HG02759 (cell line): ENCODE data around the gene SPON1.
"Not testable (repeated sequence)": the region's sequence is repeated elsewhere in the genome, so short reads cannot be mapped to it uniquely, and the experiment has no call there.

ENCODE experiments used
- ATAC-seq: cut with Tn5 transposase; IDR thresholded peaks from one replicate; pipeline ENCODE4 v1.9.1; 2021; ENCODE audit warnings: mild to moderate bottlenecking, moderate library complexity; ENCODE audit not compliant: unreplicated experiment

Gene SPON1

GRCh38 chr11:14259878-14260277 is 297.4 kb downstream of the SPON1 start:
- no peak for ATAC-seq

- no peak for ATAC-seq
Observed at GRCh38 chr11:14261066-14261465, 298.5 kb downstream of the SPON1 start.

- no peak for ATAC-seq
Observed at GRCh38 chr11:14262271-14262846, 299.8 kb downstream of the SPON1 start.

- ATAC-seq, result no peak
Observed at GRCh38 chr11:14264966-14265365, 302.4 kb downstream of the SPON1 start.

GRCh38 chr11:14266622-14267021 is 304.1 kb downstream of the SPON1 start:
- ATAC-seq, result no peak

DNA sequence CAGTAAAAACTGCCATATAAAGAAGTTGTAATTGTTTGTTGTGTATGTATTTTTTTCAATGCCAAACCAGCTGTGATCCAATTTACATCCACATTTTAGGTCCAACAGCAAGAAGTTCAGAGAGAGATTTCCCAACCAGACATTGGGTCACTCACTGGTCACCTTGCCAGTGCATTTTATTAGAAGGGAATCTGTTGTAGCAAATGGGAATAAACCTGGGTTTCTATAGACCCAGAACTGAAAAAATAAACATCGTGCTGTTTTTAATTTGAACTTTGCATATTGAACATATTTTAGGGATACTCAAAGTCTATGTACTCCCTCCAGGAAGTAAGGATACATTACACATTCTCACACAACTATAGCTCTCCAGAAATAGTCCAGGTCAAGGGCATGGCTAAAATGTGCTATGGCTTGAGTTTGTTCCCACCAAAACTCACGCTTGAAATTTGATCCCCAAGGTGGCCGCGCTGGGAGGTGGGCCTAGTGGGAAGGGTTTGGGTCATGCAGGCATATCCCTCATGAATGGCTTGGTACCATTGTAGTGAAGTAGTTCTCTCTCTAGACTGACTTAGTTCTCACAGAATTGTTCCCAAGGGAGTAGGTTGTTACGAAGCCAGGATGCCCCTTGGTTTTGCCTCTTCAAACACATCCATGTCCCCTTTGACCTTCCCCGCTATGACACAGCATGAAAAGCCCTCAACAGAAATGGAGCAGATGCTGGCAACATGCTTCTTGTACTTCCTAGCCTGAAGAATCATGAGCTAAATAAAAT is 305.5 kb downstream of the SPON1 start:
- no peak for ATAC-seq

GRCh38 chr11:14269692-14270573 is 307.4 kb downstream of the SPON1 start:
- ATAC-seq, result peak; percentile 45

GRCh38 chr11:14270690-14271542 is 308.4 kb downstream of the SPON1 start:
- peak; percentile 61 for ATAC-seq

- ATAC-seq, result no peak
Observed at GRCh38 chr11:14273895-14274294, 311.4 kb downstream of the SPON1 start.

DNA sequence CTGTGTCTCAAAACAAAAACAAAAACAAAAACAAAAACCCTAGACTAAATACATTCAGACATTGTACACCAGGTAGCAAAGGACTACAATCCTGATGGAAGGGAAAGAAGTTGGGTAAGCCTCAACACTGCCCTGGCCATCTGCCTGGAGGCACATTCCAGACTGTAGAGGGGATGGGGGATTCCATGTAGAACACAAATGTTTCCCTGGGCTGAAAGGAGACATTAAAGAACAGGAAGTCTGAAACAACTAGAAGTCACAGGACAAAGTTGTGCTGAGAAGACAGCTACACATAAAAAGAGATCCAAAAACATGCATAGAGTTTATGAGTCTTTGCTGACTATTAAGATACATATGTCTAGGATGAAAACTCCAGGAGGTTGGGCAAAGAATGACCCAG is 312.6 kb downstream of the SPON1 start:
- ATAC-seq, result no peak

DNA sequence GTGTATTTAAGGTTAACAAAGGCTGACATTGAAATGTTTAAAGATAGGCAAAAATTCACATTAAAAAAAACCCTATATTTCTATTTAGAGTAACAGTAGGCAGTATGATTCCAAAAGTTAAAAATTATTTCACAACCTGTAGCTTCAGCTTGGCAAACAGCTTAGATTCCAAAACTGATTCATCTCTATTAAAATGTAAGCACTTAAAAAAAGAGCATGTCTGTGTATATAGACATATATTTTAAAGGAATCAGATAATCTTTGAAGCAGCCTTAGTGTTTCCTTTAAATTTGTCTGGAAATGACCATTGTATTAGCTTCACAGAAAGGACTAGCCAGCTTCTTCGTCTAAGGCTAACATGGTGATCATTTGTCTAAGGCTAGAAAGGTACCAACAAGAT is 316.3 kb downstream of the SPON1 start:
- not testable (repeated sequence) for ATAC-seq

GRCh38 chr11:14288189-14288935 is 325.8 kb downstream of the SPON1 start:
- no peak for ATAC-seq

DNA sequence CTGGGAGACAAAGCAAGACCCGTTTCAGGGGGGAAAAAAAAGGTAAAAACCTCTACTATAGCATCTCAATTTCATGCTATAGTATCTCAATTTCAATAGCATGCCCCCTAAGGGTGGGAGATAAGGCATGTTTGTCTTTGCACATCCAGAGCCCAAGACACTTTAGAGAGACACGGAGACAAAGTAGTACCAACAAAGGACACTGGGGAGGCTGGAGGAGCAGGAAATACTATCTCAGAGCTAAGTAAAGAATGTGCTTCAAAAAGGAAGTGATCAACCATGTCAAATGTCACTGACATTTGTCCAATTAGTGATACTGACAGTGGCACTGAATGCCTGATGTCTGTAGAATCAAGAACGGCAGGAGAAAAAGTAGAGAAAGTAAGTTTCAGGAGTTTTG is 327.9 kb downstream of the SPON1 start:
- ATAC-seq, result no peak

- no peak for ATAC-seq
Observed at GRCh38 chr11:14299921-14300320, 337.4 kb downstream of the SPON1 start.

DNA sequence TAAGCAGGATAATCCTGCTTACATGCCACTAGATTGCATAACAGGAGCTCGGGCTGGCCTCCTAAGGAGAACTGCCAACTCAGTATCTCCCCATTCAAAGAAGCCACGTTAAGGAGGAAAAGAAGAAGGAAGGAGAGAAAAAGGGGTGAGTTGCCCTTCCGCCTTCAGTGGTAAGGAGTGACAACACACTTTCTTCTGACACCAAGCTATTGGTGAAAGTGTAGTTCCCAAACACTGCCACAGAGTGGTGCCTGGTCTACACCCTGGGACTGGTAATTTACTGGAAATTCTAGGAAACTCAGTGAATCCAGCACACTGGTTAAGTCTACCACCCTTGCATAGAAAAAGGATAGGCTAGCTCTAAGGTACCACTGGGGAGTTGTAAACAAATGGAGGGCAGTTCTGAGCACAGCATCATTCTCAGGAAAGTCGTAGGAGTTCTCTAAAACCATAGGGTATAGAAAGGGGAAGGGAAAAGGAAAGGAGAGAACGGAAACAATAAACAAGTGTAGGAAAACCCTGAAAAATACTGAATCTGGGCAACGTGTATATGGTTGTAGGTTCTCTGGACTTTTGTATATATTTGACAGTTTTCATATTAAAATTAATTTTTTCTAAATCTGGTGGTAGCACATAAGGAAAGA is 338.3 kb downstream of the SPON1 start:
- peak; percentile 87 for ATAC-seq

DNA sequence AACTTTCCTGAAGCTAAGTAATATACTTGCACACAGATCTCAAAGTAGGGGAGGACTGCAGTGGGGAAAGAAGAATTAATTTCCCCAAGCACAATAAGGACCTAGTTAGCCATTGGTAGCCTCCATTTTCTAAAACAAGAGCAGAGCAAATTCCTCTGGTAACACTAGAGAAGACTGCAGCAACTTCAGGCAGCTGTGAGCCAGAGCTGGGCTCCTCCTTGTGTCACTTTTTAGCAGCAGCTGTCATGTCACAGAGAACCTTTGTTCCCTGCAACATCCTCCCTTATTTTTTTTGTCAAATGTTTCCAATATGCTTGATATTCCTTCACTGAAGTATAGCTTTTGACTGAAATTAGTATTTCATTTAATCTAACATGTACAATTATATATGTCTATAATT is 342.1 kb downstream of the SPON1 start:
- ATAC-seq, result no peak

DNA sequence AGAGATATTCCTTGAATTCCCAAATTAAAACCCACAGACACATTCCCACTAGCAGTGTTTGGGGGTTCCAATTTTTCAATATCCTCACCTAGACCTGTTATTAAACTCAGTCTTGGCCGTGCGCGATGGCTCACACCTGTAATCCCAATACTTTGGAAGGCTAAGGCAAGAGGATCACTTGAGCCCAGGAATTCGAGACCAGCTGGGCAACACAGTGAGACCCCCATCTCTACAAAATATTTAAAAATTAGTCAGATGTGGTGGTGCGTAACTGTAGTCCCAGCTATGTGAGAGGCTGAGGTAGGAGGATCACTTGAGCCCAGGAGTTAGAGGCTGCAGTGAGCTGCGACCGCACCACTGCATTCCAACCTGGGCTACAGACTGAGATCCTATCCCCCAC is 343.1 kb downstream of the SPON1 start:
- no peak for ATAC-seq

DNA sequence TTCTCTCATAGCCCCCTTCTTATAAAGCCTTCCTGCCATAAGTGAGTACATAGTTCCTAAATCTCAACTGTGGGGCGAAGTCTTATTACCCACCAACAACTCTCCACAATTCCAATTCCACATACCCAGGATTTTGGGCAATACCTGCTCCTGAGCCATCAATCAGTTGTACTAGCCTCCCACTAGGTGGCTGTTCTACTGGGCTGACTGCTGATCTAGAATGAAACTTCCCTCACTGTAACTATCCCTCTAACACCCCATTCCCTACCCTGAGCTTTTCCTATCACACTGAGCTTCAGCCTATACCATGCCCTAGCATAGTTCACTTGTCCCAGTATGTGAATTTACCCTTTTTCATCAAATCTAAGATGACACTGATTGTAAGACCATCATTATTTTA is 344.0 kb downstream of the SPON1 start:
- no peak for ATAC-seq

DNA sequence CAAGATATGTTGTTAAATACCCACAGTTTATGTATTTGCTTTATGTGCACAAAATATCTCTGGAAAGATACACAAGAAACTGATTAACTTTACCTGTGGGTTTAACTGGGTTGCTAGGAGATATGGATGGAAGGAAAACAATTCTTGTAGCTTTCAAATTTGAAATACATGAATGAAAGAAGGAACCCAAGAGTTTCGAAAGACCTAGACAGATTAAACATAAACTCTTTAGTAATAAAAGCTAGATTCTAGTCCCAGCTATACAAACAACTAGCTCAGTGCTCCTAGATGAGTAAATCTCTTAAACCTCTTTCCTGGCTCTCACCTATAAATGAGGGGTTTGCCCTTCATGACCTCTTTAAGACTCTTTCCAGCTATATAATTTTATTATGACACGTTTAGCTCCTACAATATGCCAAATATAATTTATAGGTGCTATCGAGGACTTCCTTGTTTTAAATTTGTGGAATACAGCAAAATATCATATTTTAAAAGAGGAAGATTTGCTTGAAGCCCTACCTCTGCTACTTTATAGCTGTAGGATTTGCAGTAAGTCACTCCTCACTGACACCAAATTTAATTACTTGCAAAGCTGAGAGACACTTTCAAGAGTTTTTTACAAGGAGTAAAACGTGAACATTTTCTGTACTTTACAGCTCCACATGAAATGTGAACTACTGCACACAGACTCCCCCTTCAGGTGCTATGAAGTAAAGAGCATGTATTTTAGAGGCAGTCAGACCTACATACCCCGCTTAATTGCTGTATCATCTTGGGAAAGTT is 345.8 kb downstream of the SPON1 start:
- peak; percentile 40 for ATAC-seq
